GM21526 (cell line): ENCODE measurements around the gene EIF4G3.
"Not testable (repeated sequence)": the region's sequence is repeated elsewhere in the genome, so short reads cannot be mapped to it uniquely, and the experiment has no call there.

ENCODE experiments used
- ATAC-seq: cut with Tn5 transposase; IDR thresholded peaks from one replicate; pipeline ENCODE4 v1.9.1; 2021; ENCODE audit warnings: moderate library complexity; ENCODE audit not compliant: unreplicated experiment, low FRiP score

EIF4G3 gene

GRCh38 chr1:20972855-20973254 lies 203.8 kb downstream of the EIF4G3 start:
- no peak for ATAC-seq

DNA sequence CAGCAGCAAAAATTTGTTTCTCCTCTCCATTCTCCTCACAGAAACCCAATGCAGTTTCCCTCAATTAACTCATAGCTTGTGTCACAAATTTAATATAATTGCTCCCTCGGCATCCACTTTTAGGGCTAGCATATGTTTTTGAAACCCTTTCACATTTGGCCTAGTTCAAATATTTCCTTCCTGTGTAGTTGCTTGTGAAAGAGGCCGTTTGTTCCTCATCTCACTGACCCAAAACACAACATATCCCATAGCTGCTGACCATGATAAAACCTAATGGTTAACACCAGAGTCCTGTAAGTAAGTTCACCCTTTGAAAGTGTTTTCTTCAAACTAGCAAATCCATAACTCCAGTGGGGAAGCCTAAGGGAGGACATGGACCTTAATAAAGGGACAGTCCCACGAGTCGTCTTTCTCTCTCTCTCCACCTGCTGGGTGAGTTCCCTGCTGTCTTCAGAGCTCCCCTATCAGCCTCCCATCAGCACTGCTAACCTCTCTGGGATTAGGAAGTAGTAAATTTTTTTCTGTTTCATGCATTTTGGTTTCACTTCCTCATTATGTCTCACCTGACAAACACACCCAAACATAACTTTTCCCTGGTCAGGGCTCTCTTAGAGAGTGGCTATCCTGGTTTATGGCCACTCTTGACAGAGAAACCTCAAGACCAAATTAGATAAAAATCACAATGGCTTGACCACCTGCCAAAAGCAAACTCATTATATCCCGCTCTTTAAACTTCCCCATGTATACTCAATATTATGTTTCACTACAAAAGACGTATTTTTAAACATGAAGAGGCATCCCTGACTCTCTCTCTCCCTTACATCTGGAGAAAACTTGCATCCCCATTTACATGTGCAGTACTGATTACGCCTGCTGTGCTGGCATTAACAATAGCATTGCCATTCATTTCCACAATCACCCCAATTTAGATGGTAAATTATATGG lies 211.9 kb downstream of the EIF4G3 start:
- peak; percentile 71 for ATAC-seq

DNA sequence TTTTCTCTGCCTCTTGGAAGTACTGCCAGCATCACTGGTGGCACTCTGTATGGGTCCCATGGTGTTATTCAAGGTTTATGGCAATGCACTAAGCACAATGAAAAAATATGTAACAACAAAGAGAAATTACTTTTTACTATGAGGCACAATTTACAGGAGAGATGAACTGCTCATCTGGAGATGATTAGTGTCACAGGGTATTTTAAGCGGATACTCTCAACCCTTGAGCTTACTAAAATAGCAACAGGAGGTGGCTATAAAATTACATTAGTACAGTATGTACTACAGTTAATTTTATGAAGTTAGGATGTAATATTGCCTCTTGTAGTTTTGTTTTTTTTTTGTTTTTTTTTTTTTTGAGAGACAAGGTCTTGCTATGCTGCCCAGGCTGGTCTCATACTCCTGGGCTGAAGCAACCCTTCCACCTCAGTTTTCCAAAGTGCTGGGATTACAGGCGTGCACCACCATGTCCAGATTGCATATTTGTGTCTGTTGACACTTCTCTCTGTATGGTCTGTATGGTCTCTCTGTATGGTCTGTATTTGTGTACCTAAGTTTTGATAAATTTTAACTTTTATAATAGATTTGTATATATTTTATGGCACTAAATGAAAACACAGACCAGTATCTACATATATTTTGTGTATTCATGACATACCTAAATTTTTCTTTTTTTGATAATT lies 214.0 kb downstream of the EIF4G3 start:
- no peak for ATAC-seq

DNA sequence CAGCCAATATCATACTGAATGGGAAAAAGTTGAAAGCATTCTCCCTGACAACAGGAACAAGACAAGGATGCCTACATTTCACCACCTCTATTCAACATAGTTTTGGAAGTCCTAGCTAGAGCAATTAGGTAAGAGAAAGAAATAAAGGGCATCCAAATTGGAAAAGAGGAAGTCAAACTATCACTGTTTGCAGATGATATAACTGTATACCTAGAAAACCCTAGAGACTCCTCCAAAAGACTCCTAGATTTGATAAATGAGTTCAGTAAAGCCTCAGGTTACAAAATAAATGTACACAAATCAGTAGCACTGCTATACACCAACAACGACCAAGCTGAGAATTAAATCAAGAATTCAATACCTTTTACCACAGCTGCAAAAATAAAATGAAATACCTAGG lies 218.3 kb downstream of the EIF4G3 start:
- no peak for ATAC-seq

GRCh38 chr1:20956272-20956671 lies 220.4 kb downstream of the EIF4G3 start:
- ATAC-seq: no peak

DNA sequence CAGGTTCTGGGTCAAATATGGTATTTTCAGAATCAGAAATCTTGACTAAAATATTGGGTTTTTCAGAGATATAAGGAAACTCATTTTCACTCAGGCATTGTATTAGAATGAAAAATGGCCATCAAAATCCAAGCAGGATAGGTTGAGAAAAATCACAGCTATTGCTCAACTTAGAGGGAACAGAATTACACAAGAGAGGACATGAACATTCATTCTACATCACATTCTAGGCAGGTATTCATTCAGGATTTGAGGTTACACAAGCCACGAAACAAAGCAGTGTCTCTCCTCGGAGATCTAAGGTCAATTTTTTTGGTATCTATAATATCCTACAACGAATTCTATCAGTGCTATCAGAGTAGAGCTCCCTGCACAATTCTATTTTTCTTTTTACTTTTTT lies 226.0 kb downstream of the EIF4G3 start:
- ATAC-seq: no peak

- no peak for ATAC-seq
These were observed 226.7 kb downstream of the EIF4G3 start for GRCh38 chr1:20949871-20950590.

DNA sequence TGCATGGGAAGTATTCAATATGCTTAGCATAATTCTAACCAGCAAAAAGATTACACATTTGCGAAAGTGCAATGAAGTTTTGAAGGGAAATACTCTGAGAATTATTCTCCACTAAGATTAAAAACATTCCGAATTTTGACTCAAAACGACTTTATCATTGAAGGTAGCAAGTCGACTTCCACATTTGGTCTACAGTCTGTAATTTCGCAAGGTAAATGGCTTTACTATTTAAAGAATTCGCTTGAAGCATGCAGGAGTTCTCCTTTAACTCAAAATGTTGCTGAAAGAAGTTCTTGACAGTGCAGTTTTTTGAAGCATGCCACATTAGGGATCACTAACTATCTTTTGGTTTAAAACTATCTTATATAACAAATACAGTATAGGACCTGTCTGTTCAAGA lies 228.6 kb downstream of the EIF4G3 start:
- ATAC-seq: no peak

GRCh38 chr1:20947409-20947808 lies 229.3 kb downstream of the EIF4G3 start:
- no peak for ATAC-seq

DNA sequence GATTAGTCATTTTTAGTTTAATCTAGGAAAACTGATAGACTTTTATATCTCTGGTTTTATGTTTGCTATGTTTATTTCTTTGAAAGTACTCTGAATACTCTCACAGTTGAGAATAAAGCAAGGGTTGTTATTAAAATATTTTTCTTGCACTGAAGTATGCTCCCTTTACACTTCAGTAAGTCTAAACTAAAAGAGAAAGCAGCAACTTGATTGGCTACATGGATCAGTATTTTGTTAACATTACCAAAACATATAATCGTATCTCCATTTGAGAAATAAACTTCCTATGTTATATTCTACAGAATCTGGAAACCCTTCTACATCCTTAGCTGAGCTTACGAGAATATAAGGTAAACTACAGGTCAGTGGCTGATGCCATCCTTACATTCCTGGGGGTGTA lies 240.1 kb downstream of the EIF4G3 start:
- no peak for ATAC-seq

DNA sequence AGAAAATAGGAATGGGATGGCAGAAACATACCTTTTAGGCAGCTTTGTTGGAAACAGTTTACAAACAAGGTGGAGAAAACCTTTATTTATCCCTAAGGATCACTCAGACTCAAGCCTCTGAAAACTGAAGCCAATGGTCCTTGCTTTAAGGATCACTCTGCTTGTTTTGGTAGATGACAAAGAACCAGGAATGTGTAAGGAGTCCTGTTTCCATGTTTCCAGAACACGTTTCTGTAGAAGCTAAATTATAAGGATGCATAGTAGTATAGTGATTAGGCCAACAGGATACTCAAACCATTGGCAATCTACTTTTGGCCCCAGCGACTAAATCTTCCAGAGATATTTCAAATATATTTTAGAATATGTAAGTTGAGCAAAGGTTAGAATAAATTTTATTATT lies 240.5 kb downstream of the EIF4G3 start:
- ATAC-seq: no peak

GRCh38 chr1:20935717-20936116 lies 241.0 kb downstream of the EIF4G3 start:
- no peak for ATAC-seq

DNA sequence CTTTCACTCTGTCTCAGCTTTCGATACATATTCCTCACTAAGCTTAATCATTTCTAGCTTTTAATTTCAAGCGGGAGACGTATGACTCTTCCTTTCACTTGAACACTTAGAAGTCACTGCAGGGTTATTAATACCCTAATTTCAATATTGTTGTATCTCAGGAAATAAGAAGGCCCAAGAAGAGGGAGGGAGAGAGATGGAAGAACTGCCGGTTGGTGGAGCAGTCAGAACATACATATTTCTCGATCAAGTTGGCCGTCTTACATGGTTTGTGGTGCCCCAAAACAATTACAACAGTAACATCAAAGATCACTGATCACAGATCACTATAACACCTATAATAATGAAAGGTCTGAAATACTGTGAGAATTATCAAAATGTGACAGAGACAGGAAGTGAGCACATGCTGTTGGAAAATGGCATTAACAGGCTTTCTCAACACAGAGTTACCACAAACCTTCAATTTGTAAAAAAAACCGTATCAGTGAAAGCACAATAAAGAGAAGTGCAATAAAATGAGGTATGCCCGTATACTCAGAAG lies 244.2 kb downstream of the EIF4G3 start:
- ATAC-seq: no peak

GRCh38 chr1:20931930-20932436 lies 244.7 kb downstream of the EIF4G3 start:
- ATAC-seq: no peak

- no peak for ATAC-seq
These were observed 246.3 kb downstream of the EIF4G3 start for GRCh38 chr1:20930427-20930826.

DNA sequence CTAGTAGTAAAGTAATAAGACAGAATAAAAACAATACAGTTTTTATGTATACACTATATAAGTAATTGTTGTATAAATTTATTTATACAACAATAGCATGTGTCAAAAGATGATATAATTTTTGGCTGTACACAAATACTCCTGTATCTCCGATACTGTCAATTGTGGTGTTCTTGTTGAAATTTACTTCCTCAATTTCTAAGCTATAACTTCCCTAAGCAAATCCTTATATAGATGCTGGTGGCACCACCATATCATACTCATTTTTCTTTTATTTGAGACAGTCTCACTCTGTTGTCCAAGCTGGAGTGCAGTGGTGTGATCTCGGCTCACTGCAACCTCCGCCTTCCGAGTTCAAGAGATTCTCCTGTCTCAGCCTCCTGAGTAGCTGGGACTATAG lies 248.6 kb downstream of the EIF4G3 start:
- no peak for ATAC-seq

DNA sequence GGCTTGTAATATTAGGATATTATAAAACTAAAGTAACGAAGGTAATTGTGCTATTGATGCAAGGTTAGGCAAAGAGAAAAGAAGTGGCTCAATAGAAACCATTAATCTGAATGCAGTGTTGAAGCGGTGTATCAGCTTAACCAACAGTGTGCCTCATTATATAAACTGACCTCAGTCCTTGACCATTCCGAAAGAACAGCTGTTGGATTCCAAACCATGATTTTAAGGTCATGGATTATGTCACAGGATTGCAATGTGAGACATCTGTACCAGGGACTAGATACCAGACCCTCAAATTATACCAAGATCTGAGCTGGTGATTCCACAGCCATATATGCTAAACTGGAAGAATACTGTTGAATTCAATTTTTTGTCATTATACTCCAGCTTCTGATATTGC lies 255.4 kb downstream of the EIF4G3 start:
- ATAC-seq: no peak

- ATAC-seq: no peak
These were observed 263.5 kb downstream of the EIF4G3 start for GRCh38 chr1:20913242-20913641.

DNA sequence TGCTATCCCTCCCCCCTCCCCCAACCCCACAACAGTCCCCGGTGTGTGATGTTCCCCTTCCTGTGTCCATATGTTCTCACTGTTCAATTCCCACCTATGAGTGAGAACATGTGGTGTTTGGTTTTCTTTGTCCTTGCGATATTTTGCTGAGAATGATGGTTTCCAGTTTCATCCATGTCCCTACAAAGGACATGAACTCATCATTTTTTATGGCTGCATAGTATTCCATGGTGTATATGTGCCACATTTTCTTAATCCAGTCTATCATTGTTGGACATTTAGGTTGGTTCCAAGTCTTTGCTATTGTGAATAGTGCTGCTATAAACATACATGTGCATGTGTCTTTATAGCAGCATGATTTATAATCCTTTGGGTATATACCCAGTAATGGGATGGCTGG lies 269.2 kb downstream of the EIF4G3 start:
- not testable (repeated sequence) for ATAC-seq

DNA sequence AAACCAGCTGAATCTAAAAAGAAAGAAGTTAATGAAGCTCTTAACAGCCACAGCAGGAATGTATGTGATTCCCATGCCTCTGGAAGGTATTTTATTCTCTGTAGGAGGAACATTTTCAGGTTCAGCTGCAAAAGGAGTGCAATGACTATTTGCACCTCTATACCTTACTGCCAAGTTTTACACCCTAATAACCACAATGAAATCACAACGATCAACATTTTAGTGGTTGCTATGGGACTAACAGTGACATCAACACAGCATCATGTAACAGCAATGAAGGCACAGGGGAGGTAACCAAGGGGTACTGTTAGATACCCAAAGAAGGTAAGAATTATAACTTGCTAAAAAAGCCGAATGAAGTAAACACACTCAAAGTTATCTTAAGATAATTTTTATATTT lies 273.3 kb downstream of the EIF4G3 start:
- ATAC-seq: no peak

DNA sequence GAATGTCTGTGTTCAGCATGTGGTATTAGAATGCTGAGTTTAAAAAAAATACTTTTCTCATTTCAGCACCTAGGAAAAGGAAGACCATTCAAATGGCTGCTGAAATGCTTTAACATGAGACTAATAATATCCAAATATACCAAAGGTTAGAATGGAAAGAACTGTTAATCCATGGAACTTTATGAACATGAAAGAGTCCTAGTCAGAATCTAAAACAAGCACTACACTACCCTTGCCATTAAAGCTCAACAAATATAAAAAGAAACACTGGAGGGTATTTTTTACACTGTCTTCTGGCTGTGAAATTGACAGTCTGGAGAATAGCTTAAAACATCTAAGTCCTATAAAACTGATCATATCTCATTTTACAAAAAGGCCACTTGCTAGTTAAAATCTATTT lies 276.6 kb downstream of the EIF4G3 start:
- ATAC-seq: no peak
